ENCODE measurements around the gene CNKSR3.

DNA sequence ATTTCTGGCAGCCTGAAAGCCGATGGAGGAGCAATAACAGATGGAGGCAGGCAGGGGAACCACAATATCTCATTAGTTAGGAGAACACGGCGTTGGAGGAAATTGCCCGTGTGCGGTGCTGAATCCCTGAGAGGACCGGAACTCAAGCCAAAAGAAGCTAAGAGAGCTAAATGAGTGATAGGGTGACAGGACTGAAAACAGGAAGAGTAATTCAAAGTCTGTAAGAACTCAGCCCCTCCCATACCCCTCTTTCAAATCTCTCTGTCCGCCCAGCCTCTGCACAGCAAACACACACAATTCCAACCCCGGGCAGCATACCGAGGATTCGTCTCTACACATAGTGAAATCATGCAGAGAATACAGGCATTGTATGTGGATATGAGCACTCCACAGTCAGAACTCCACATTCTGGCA lies 151.3 kb downstream of the CNKSR3 start:
- TF ChIP-seq, protein P1, sequence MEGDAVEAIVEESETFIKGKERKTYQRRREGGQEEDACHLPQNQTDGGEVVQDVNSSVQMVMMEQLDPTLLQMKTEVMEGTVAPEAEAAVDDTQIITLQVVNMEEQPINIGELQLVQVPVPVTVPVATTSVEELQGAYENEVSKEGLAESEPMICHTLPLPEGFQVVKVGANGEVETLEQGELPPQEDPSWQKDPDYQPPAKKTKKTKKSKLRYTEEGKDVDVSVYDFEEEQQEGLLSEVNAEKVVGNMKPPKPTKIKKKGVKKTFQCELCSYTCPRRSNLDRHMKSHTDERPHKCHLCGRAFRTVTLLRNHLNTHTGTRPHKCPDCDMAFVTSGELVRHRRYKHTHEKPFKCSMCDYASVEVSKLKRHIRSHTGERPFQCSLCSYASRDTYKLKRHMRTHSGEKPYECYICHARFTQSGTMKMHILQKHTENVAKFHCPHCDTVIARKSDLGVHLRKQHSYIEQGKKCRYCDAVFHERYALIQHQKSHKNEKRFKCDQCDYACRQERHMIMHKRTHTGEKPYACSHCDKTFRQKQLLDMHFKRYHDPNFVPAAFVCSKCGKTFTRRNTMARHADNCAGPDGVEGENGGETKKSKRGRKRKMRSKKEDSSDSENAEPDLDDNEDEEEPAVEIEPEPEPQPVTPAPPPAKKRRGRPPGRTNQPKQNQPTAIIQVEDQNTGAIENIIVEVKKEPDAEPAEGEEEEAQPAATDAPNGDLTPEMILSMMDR (IDR thresholded peaks at IDR 0.05; ENCODE audit: insufficient read depth, low read length): no peak
- TF ChIP-seq POLR2AphosphoS5 (IDR thresholded peaks at IDR 0.05; ENCODE audit: low read depth) (no peak), GABPA (IDR thresholded peaks at IDR 0.05; ENCODE audit: low read depth) (0 out of 2 replicates have a peak, but pooled peaks have one; percentile 29)
- TF ChIP-seq, protein P2, sequence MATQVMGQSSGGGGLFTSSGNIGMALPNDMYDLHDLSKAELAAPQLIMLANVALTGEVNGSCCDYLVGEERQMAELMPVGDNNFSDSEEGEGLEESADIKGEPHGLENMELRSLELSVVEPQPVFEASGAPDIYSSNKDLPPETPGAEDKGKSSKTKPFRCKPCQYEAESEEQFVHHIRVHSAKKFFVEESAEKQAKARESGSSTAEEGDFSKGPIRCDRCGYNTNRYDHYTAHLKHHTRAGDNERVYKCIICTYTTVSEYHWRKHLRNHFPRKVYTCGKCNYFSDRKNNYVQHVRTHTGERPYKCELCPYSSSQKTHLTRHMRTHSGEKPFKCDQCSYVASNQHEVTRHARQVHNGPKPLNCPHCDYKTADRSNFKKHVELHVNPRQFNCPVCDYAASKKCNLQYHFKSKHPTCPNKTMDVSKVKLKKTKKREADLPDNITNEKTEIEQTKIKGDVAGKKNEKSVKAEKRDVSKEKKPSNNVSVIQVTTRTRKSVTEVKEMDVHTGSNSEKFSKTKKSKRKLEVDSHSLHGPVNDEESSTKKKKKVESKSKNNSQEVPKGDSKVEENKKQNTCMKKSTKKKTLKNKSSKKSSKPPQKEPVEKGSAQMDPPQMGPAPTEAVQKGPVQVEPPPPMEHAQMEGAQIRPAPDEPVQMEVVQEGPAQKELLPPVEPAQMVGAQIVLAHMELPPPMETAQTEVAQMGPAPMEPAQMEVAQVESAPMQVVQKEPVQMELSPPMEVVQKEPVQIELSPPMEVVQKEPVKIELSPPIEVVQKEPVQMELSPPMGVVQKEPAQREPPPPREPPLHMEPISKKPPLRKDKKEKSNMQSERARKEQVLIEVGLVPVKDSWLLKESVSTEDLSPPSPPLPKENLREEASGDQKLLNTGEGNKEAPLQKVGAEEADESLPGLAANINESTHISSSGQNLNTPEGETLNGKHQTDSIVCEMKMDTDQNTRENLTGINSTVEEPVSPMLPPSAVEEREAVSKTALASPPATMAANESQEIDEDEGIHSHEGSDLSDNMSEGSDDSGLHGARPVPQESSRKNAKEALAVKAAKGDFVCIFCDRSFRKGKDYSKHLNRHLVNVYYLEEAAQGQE (IDR thresholded peaks at IDR 0.05; ENCODE audit: insufficient replicate concordance, low read depth): no peak

Data from HL-60 (cell line).